Peyer's patch (tissue), 4 donors: ENCODE data around the gene DTX2.
"Not testable (repeated sequence)": the region's sequence is repeated elsewhere in the genome, so short reads cannot be mapped to it uniquely, and the experiment has no call there.

Source experiments
- CTCF ChIP-seq, 6 experiments: fragments of 450-650 bp in 4 of 6; fragments of 200-600 bp in 2 of 6; sonication (generic) in 1 of 6; IDR thresholded peaks; one replicate each; pipeline ENCODE4 v1.5.1; 2017 to 2019; ENCODE audit warnings: antibody characterized with exemption in 6 of 6, mild to moderate bottlenecking in 3 of 6, moderate library complexity in 1 of 6
- POLR2A ChIP-seq, 2 donors: fragments of 450-650 bp; IDR thresholded peaks; one replicate each; pipeline ENCODE4 v1.5.1; 2017; ENCODE audit warnings: antibody characterized with exemption in 2 of 2, mild to moderate bottlenecking in 2 of 2, moderate library complexity in 2 of 2

GRCh38 chr7:76442664-76443446, 18.7 kb upstream of the DTX2 start:
- not testable (repeated sequence) for TF ChIP-seq CTCF, POLR2A (IDR thresholded peaks at IDR 0.05)
